ENCODE data around the gene FBXO17. TPM values are rescaled to one million over a fixed set of nuclear protein-coding genes. Genes with fewer than 3 reads are reported as not detected.

FBXO17 gene
- polyA plus RNA-seq (2013, experiment 1 of 4): 24.4 TPM
- polyA plus RNA-seq (2013, experiment 2 of 4): 20.8 TPM
- 18.0 TPM for polyA plus RNA-seq (2013, experiment 3 of 4)
- polyA plus RNA-seq (2013, experiment 4 of 4): 19.4 TPM

GRCh38 chr19:38975214-38975860 lies at the start of gene FBXO17:
Gene FBXO17 (minus strand): TSS chr19:38975742. CDS start chr19:38950319, 25,423 bp downstream.
- H3K4me1 ChIP-seq (ENCODE audit: control insufficient read depth, insufficient read depth, low read length): peaks cover 4% of the 10 kb centered on the region
- peak within 1 kb of the TSS; percentile 65 for H3K27ac ChIP-seq (ENCODE audit: insufficient read depth, low read depth, low read length, poor library complexity, severe bottlenecking)

GRCh38 chr19:39024875-39025641 lies 49.5 kb upstream of the FBXO17 start:
- Histone ChIP-seq H3K9me3 (ENCODE audit: control insufficient read depth, low read length) (no peaks in the 10 kb centered on the region), H3K27ac (ENCODE audit: insufficient read depth, low read depth, low read length, poor library complexity, severe bottlenecking) (no peak overlapping the region), H3K27me3 (ENCODE audit: control insufficient read depth, insufficient read depth, low read length, poor library complexity, severe bottlenecking) (no peaks in the 10 kb centered on the region), H3K4me1 (ENCODE audit: control insufficient read depth, insufficient read depth, low read length) (no peaks in the 10 kb centered on the region), H3K36me3 (ENCODE audit: control insufficient read depth, insufficient read depth, low read length) (no peaks in the 10 kb centered on the region), H3K4me3 (ENCODE audit: insufficient read depth, low read depth, low read length) (no peak overlapping the region)
- 93 to 94% methylated on average over 14 of the region's 14 CpGs for WGBS, 2 experiments

More at GRCh38 chr19:38975214-38975860, at the start of gene FBXO17:
- Histone ChIP-seq H3K27me3 (ENCODE audit: control insufficient read depth, insufficient read depth, low read length, poor library complexity, severe bottlenecking) (no peaks in the 10 kb centered on the region), H3K36me3 (ENCODE audit: control insufficient read depth, insufficient read depth, low read length) (no peaks in the 10 kb centered on the region), H3K9me3 (ENCODE audit: control insufficient read depth, low read length) (no peaks in the 10 kb centered on the region), H3K4me3 (ENCODE audit: insufficient read depth, low read depth, low read length) (peak within 1 kb of the TSS; percentile 69)
- WGBS, 2 experiments: 1% methylated on average over 63 of the region's 63 CpGs

- H3K4me1 ChIP-seq (ENCODE audit: control insufficient read depth, insufficient read depth, low read length): no peaks in the 10 kb centered on the region
- H3K9me3 ChIP-seq (ENCODE audit: control insufficient read depth, low read length): no peaks in the 10 kb centered on the region
- H3K27me3 ChIP-seq (ENCODE audit: control insufficient read depth, insufficient read depth, low read length, poor library complexity, severe bottlenecking): no peaks in the 10 kb centered on the region
- WGBS, 2 experiments: 90 to 95% methylated on average over 4 of the region's 4 CpGs
- H3K4me3 ChIP-seq (ENCODE audit: insufficient read depth, low read depth, low read length): no peak overlapping the region
- H3K36me3 ChIP-seq (ENCODE audit: control insufficient read depth, insufficient read depth, low read length): no peaks in the 10 kb centered on the region
- H3K27ac ChIP-seq (ENCODE audit: insufficient read depth, low read depth, low read length, poor library complexity, severe bottlenecking): no peak overlapping the region
Observed at GRCh38 chr19:39021063-39021462, 45.5 kb upstream of the FBXO17 start.

- WGBS, 2 experiments: 91 to 93% methylated on average over 4 of the region's 4 CpGs
- H3K27ac ChIP-seq (ENCODE audit: insufficient read depth, low read depth, low read length, poor library complexity, severe bottlenecking): no peak overlapping the region
- H3K9me3 ChIP-seq (ENCODE audit: control insufficient read depth, low read length): no peaks in the 10 kb centered on the region
- H3K36me3 ChIP-seq (ENCODE audit: control insufficient read depth, insufficient read depth, low read length): no peaks in the 10 kb centered on the region
- H3K4me3 ChIP-seq (ENCODE audit: insufficient read depth, low read depth, low read length): no peak overlapping the region
- no peaks in the 10 kb centered on the region for H3K27me3 ChIP-seq (ENCODE audit: control insufficient read depth, insufficient read depth, low read length, poor library complexity, severe bottlenecking)
- H3K4me1 ChIP-seq (ENCODE audit: control insufficient read depth, insufficient read depth, low read length): no peaks in the 10 kb centered on the region
Observed at GRCh38 chr19:39017646-39018045, 42.1 kb upstream of the FBXO17 start.

- Histone ChIP-seq H3K36me3 (ENCODE audit: control insufficient read depth, insufficient read depth, low read length) (no peaks in the 10 kb centered on the region), H3K9me3 (ENCODE audit: control insufficient read depth, low read length) (no peaks in the 10 kb centered on the region), H3K27ac (ENCODE audit: insufficient read depth, low read depth, low read length, poor library complexity, severe bottlenecking) (no peak overlapping the region), H3K27me3 (ENCODE audit: control insufficient read depth, insufficient read depth, low read length, poor library complexity, severe bottlenecking) (no peaks in the 10 kb centered on the region), H3K4me3 (ENCODE audit: insufficient read depth, low read depth, low read length) (no peak overlapping the region), H3K4me1 (ENCODE audit: control insufficient read depth, insufficient read depth, low read length) (no peaks in the 10 kb centered on the region)
- 93 to 94% methylated on average over 6 of the region's 6 CpGs for WGBS, 2 experiments
Observed at GRCh38 chr19:39017026-39017425, 41.5 kb upstream of the FBXO17 start.

GRCh38 chr19:39014037-39014436 lies 38.5 kb upstream of the FBXO17 start:
- WGBS, 2 experiments: 93% methylated on average over 7 of the region's 7 CpGs
- H3K27ac ChIP-seq (ENCODE audit: insufficient read depth, low read depth, low read length, poor library complexity, severe bottlenecking): no peak overlapping the region
- H3K27me3 ChIP-seq (ENCODE audit: control insufficient read depth, insufficient read depth, low read length, poor library complexity, severe bottlenecking): no peaks in the 10 kb centered on the region
- H3K9me3 ChIP-seq (ENCODE audit: control insufficient read depth, low read length): no peaks in the 10 kb centered on the region
- H3K4me1 ChIP-seq (ENCODE audit: control insufficient read depth, insufficient read depth, low read length): no peaks in the 10 kb centered on the region
- no peak overlapping the region for H3K4me3 ChIP-seq (ENCODE audit: insufficient read depth, low read depth, low read length)
- H3K36me3 ChIP-seq (ENCODE audit: control insufficient read depth, insufficient read depth, low read length): no peaks in the 10 kb centered on the region

GRCh38 chr19:39009001-39009400 lies 33.5 kb upstream of the FBXO17 start:
- H3K4me1 ChIP-seq (ENCODE audit: control insufficient read depth, insufficient read depth, low read length): no peaks in the 10 kb centered on the region
- WGBS, 2 experiments: 90 to 91% methylated on average over 6 of the region's 6 CpGs
- no peaks in the 10 kb centered on the region for H3K36me3 ChIP-seq (ENCODE audit: control insufficient read depth, insufficient read depth, low read length)
- H3K4me3 ChIP-seq (ENCODE audit: insufficient read depth, low read depth, low read length): no peak overlapping the region
- H3K27ac ChIP-seq (ENCODE audit: insufficient read depth, low read depth, low read length, poor library complexity, severe bottlenecking): no peak overlapping the region
- H3K27me3 ChIP-seq (ENCODE audit: control insufficient read depth, insufficient read depth, low read length, poor library complexity, severe bottlenecking): no peaks in the 10 kb centered on the region
- H3K9me3 ChIP-seq (ENCODE audit: control insufficient read depth, low read length): no peaks in the 10 kb centered on the region

GRCh38 chr19:39008137-39008536 lies 32.6 kb upstream of the FBXO17 start:
- Histone ChIP-seq H3K27me3 (ENCODE audit: control insufficient read depth, insufficient read depth, low read length, poor library complexity, severe bottlenecking) (no peaks in the 10 kb centered on the region), H3K4me1 (ENCODE audit: control insufficient read depth, insufficient read depth, low read length) (no peaks in the 10 kb centered on the region), H3K27ac (ENCODE audit: insufficient read depth, low read depth, low read length, poor library complexity, severe bottlenecking) (no peak overlapping the region), H3K4me3 (ENCODE audit: insufficient read depth, low read depth, low read length) (no peak overlapping the region), H3K36me3 (ENCODE audit: control insufficient read depth, insufficient read depth, low read length) (no peaks in the 10 kb centered on the region), H3K9me3 (ENCODE audit: control insufficient read depth, low read length) (no peaks in the 10 kb centered on the region)
- WGBS, 2 experiments: 87 to 93% methylated on average over 5 to 6 of the region's 6 CpGs

GRCh38 chr19:39007096-39007495 lies 31.6 kb upstream of the FBXO17 start:
- H3K27ac ChIP-seq (ENCODE audit: insufficient read depth, low read depth, low read length, poor library complexity, severe bottlenecking): no peak overlapping the region
- WGBS, 2 experiments: 60 to 61% methylated on average over 3 of the region's 3 CpGs
- H3K4me1 ChIP-seq (ENCODE audit: control insufficient read depth, insufficient read depth, low read length): no peaks in the 10 kb centered on the region
- no peaks in the 10 kb centered on the region for H3K36me3 ChIP-seq (ENCODE audit: control insufficient read depth, insufficient read depth, low read length)
- H3K27me3 ChIP-seq (ENCODE audit: control insufficient read depth, insufficient read depth, low read length, poor library complexity, severe bottlenecking): no peaks in the 10 kb centered on the region
- H3K9me3 ChIP-seq (ENCODE audit: control insufficient read depth, low read length): no peaks in the 10 kb centered on the region
- no peak overlapping the region for H3K4me3 ChIP-seq (ENCODE audit: insufficient read depth, low read depth, low read length)

- Histone ChIP-seq H3K36me3 (ENCODE audit: control insufficient read depth, insufficient read depth, low read length) (no peaks in the 10 kb centered on the region), H3K4me1 (ENCODE audit: control insufficient read depth, insufficient read depth, low read length) (no peaks in the 10 kb centered on the region)
- 88 to 89% methylated on average over 9 of the region's 9 CpGs for WGBS, 2 experiments
Observed at GRCh38 chr19:39004403-39004802, 28.9 kb upstream of the FBXO17 start.

More at GRCh38 chr19:39004403-39004802, 28.9 kb upstream of the FBXO17 start:
- Histone ChIP-seq H3K4me3 (ENCODE audit: insufficient read depth, low read depth, low read length) (no peak overlapping the region), H3K27ac (ENCODE audit: insufficient read depth, low read depth, low read length, poor library complexity, severe bottlenecking) (no peak overlapping the region), H3K9me3 (ENCODE audit: control insufficient read depth, low read length) (no peaks in the 10 kb centered on the region), H3K27me3 (ENCODE audit: control insufficient read depth, insufficient read depth, low read length, poor library complexity, severe bottlenecking) (no peaks in the 10 kb centered on the region)
